Measurements from ENCODE around the gene SIDT2. TPM values are rescaled to one million over a fixed set of nuclear protein-coding genes. Genes with fewer than 3 reads are reported as not detected.
A peak's percentile ranks its signal among the peaks of the same experiment; 100 is the strongest.

Gene SIDT2
- total RNA-seq, 4 donors from 2014 or later, result 15.3 to 50.1 (median 33.6) TPM

DNA sequence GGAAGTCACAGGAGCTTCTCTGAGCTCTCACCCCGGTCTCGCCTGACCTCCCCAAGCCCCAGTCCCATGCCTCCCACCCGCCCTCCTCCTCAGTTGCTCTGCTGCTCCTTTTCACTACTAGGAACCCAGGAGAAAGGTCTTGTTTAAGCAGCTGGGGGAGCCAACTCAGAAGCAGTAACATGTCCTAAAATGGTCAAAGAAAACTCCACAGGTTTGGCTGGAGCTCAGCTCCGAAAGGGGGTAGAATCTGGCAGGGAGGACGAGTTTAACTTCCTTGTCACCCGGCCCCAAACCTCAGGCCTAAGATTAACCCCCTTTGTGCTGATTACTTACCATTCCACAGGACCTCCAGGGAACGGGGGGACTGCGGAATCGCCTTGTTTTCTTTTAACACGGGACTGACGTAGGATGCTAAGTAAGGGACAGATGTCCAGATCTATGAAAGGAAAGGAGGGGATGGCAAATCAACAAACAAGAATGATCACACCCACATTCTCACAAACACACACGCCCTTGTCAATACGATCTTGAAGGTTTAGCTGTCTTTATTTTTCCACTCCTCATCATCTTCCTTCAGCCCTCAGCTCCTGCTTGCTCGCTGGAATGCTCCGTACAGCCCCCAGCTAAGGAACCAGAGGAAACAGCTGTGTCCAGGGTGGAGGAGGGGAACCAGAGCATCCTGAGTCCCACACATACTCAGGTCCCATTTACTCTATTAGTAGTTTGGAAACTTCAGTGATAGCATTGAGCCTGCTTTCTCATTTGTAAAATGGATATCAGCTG is 39.8 kb downstream of the SIDT2 start:
- Histone ChIP-seq H3K27me3 (no peaks in the 10 kb centered on the region), H3K27ac (peak overlapping the region; percentile 93 to 98 (median 95)), H3K4me1 (peaks cover 24 to 79% (median 43%) of the 10 kb centered on the region in 3 donors), H3K9me3 (no peaks in the 10 kb centered on the region), H3K36me3 (peaks cover 0 to 54% of the 10 kb centered on the region in 2 donors), H3K4me3 (peak overlapping the region in 1 of 2 donors; percentile 16)
- TF ChIP-seq, protein P1, sequence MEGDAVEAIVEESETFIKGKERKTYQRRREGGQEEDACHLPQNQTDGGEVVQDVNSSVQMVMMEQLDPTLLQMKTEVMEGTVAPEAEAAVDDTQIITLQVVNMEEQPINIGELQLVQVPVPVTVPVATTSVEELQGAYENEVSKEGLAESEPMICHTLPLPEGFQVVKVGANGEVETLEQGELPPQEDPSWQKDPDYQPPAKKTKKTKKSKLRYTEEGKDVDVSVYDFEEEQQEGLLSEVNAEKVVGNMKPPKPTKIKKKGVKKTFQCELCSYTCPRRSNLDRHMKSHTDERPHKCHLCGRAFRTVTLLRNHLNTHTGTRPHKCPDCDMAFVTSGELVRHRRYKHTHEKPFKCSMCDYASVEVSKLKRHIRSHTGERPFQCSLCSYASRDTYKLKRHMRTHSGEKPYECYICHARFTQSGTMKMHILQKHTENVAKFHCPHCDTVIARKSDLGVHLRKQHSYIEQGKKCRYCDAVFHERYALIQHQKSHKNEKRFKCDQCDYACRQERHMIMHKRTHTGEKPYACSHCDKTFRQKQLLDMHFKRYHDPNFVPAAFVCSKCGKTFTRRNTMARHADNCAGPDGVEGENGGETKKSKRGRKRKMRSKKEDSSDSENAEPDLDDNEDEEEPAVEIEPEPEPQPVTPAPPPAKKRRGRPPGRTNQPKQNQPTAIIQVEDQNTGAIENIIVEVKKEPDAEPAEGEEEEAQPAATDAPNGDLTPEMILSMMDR (IDR thresholded peaks at IDR 0.05), result no peak
- TF ChIP-seq POLR2A (IDR thresholded peaks at IDR 0.05) (no peak), POLR2AphosphoS5 (IDR thresholded peaks at IDR 0.05) (peak; percentile 65), EP300 (IDR thresholded peaks at IDR 0.05) (peak; percentile 26)
- ATAC-seq, result peak; percentile 34
- WGBS, 2 donors (ENCODE audit: low coverage in 1 of 2), result 28 to 36% methylated on average over 8 to 14 of the region's 15 CpGs

DNA sequence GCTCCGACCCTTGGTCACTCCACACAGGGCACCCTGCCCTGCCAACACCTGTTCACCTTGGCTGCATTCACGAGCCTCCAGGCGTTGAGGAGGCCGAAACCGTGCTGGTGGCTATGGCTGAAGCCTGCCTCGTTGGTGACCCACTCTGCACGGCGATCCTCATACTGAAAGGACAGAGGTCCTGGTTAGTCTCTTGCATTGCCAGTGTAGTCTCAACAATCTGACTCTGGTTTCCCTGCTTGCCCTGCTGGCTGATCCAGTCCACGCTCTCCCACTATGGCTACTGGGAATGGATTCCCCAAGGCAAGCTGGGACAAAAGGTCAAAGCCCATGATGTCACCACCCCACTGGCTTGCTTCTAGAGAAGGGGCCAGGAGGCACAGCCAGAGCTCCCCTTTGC is 40.5 kb downstream of the SIDT2 start:
- WGBS, 2 donors (ENCODE audit: low coverage in 1 of 2), result 100% methylated on average over 1 of the region's 9 CpGs; no CpG with 5 or more reads in 1 of the 2 donors
- Histone ChIP-seq H3K27ac (peak overlapping the region; percentile 93 to 98 (median 95)), H3K27me3 (no peaks in the 10 kb centered on the region), H3K4me1 (peaks cover 24 to 85% (median 43%) of the 10 kb centered on the region in 3 donors), H3K36me3 (peaks cover 0 to 54% of the 10 kb centered on the region in 2 donors), H3K9me3 (no peaks in the 10 kb centered on the region), H3K4me3 (no peak overlapping the region)
- no peak for ATAC-seq
- no peak for TF ChIP-seq POLR2AphosphoS5 (IDR thresholded peaks at IDR 0.05)
- TF ChIP-seq, protein P1 (IDR thresholded peaks at IDR 0.05), result no peak
- no peak for TF ChIP-seq POLR2A (IDR thresholded peaks at IDR 0.05)
- TF ChIP-seq EP300 (IDR thresholded peaks at IDR 0.05), result no peak

DNA sequence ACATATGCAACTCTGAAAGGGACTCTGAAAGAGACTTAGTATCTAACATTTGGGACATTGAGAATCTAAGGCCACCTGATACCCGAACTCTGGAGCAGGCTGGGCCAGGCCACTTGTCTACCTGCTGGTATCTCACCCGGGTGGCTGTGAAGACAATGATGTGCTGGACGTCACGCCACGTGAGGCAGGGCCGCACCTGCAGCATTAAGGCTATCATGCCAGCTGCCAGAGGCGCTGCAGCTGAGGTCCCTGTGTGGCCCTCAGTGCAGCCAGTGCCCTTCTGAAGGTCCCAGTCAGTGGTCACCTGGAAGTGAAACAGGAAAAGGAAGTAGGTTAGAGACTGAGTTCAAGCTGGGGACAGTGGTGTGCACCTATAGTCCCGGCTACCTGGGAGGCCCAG is 40.9 kb downstream of the SIDT2 start:
- H3K9me3 ChIP-seq, result no peaks in the 10 kb centered on the region
- H3K4me3 ChIP-seq, result no peak overlapping the region
- WGBS, 2 donors (ENCODE audit: low coverage in 1 of 2), result 64 to 76% methylated on average over 2 to 7 of the region's 8 CpGs
- TF ChIP-seq, protein P1 (IDR thresholded peaks at IDR 0.05), result no peak
- TF ChIP-seq EP300 (IDR thresholded peaks at IDR 0.05) (no peak), POLR2AphosphoS5 (IDR thresholded peaks at IDR 0.05) (no peak), POLR2A (IDR thresholded peaks at IDR 0.05) (no peak)
- H3K4me1 ChIP-seq, result peaks cover 24 to 90% (median 43%) of the 10 kb centered on the region in 3 donors
- H3K36me3 ChIP-seq, result peaks cover 0 to 54% of the 10 kb centered on the region in 2 donors
- H3K27me3 ChIP-seq, result no peaks in the 10 kb centered on the region
- peak overlapping the region; percentile 93 to 98 (median 95) for H3K27ac ChIP-seq
- no peak for ATAC-seq

DNA sequence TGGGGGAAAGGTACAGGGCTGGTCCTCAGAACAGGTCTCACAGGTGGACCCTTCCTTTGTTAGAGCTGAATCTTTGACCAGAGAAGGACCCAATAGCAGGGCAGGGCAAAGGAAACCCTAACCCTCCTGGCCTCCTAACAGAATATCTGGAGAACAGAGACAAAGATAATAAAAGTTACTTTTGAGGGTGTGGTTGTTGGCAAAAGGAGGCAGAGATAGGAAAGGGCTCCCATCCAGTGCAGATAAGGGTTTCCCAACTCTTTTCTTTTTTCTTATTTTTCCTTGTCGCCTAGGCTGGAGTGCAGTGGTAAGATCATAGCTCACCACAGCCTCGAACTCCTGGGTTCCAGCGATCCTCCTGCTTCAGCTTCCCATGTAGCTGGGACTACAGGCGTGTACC is 41.5 kb downstream of the SIDT2 start:
- TF ChIP-seq, protein P1 (IDR thresholded peaks at IDR 0.05), result no peak
- TF ChIP-seq POLR2A (IDR thresholded peaks at IDR 0.05), result no peak
- TF ChIP-seq POLR2AphosphoS5 (IDR thresholded peaks at IDR 0.05), result no peak
- TF ChIP-seq EP300 (IDR thresholded peaks at IDR 0.05), result no peak
- Histone ChIP-seq H3K27ac (peak overlapping the region; percentile 93 to 98 (median 95)), H3K4me3 (no peak overlapping the region), H3K27me3 (no peaks in the 10 kb centered on the region), H3K9me3 (no peaks in the 10 kb centered on the region), H3K4me1 (peaks cover 24 to 95% (median 43%) of the 10 kb centered on the region in 3 donors), H3K36me3 (peaks cover 0 to 51% of the 10 kb centered on the region in 2 donors)
- ATAC-seq, result no peak
- 82 to 88% methylated on average over 4 of the region's 4 CpGs for WGBS, 2 donors (ENCODE audit: low coverage in 1 of 2)

All from gastroesophageal sphincter (tissue), 4 donors.